ENCODE results near the gene IL21R.
A peak's percentile ranks its signal among the peaks of the same experiment; 100 is the strongest.

IL21R gene

GRCh38 chr16:27441276-27441675 lies 39.3 kb downstream of the IL21R start:
- no peak for TF ChIP-seq CTCF (IDR thresholded peaks at IDR 0.05; ENCODE audit: extremely low read depth, insufficient read depth, missing control alignments)
- in situ Hi-C loops (cut with MboI; ENCODE audit: low pct_unique_long_range_greater_than_20kb, low sequenced_read_pairs, unreplicated experiment) = no loop called here
- no peak for DNase-seq (ENCODE audit: low spot score)

- in situ Hi-C loops (cut with MboI; ENCODE audit: low pct_unique_long_range_greater_than_20kb, low sequenced_read_pairs, unreplicated experiment) = no loop called here
- TF ChIP-seq CTCF (IDR thresholded peaks at IDR 0.05; ENCODE audit: extremely low read depth, insufficient read depth, missing control alignments) = no peak
- no peak for DNase-seq (ENCODE audit: low spot score)
Measured at GRCh38 chr16:27441998-27442397, 40.0 kb downstream of the IL21R start.

- DNase-seq (ENCODE audit: low spot score) = no peak
- in situ Hi-C loops (cut with MboI; ENCODE audit: low pct_unique_long_range_greater_than_20kb, low sequenced_read_pairs, unreplicated experiment) = no loop called here
- TF ChIP-seq CTCF (IDR thresholded peaks at IDR 0.05; ENCODE audit: extremely low read depth, insufficient read depth, missing control alignments) = no peak
Measured at GRCh38 chr16:27444015-27444414, 42.0 kb downstream of the IL21R start.

- TF ChIP-seq CTCF (IDR thresholded peaks at IDR 0.05; ENCODE audit: extremely low read depth, insufficient read depth, missing control alignments) = no peak
- in situ Hi-C loops (cut with MboI; ENCODE audit: low pct_unique_long_range_greater_than_20kb, low sequenced_read_pairs, unreplicated experiment) = no loop called here
- DNase-seq (ENCODE audit: low spot score) = no peak
Measured at GRCh38 chr16:27444470-27444869, 42.5 kb downstream of the IL21R start.

- in situ Hi-C loops (cut with MboI; ENCODE audit: low pct_unique_long_range_greater_than_20kb, low sequenced_read_pairs, unreplicated experiment) = no loop called here
- no peak for DNase-seq (ENCODE audit: low spot score)
- TF ChIP-seq CTCF (IDR thresholded peaks at IDR 0.05; ENCODE audit: extremely low read depth, insufficient read depth, missing control alignments) = peak; percentile 20
Measured at GRCh38 chr16:27445502-27446175, 43.7 kb downstream of the IL21R start.

GRCh38 chr16:27446721-27447120 lies 44.7 kb downstream of the IL21R start:
- TF ChIP-seq CTCF (IDR thresholded peaks at IDR 0.05; ENCODE audit: extremely low read depth, insufficient read depth, missing control alignments) = no peak
- in situ Hi-C loops (cut with MboI; ENCODE audit: low pct_unique_long_range_greater_than_20kb, low sequenced_read_pairs, unreplicated experiment) = no loop called here
- DNase-seq (ENCODE audit: low spot score) = no peak

Measured in GM13977 (cell line).